KBM-7 (cell line): ENCODE data around the gene HUNK.
"Not testable (repeated sequence)": the region's sequence is repeated elsewhere in the genome, so short reads cannot be mapped to it uniquely, and the experiment has no call there.

Source experiments
- DNase-seq: peaks from one replicate; pipeline ENCODE4 v3.0.0-alpha.2; 2015
- in situ Hi-C: fragments of 300-500 bp; cut with MboI; formaldehyde crosslinking; loops from 2 replicates; pipeline ENCODE4 v1.14.3; 2020; ENCODE audit warnings: low sequenced_read_pairs, low pct_unique_long_range_greater_than_20kb, mixed read lengths

The HUNK gene

GRCh38 chr21:31872452-31873274 is at the start of gene HUNK:
HUNK (plus strand) TSS chr21:31873020; CDS start chr21:31873675, 655 bp downstream.
- in situ Hi-C loops, result loop anchor here (25.0 kb wide), 1 partner anchor 390 kb away; no protein-coding TSS in a partner anchor
- DNase-seq, result peak; percentile 55

DNA sequence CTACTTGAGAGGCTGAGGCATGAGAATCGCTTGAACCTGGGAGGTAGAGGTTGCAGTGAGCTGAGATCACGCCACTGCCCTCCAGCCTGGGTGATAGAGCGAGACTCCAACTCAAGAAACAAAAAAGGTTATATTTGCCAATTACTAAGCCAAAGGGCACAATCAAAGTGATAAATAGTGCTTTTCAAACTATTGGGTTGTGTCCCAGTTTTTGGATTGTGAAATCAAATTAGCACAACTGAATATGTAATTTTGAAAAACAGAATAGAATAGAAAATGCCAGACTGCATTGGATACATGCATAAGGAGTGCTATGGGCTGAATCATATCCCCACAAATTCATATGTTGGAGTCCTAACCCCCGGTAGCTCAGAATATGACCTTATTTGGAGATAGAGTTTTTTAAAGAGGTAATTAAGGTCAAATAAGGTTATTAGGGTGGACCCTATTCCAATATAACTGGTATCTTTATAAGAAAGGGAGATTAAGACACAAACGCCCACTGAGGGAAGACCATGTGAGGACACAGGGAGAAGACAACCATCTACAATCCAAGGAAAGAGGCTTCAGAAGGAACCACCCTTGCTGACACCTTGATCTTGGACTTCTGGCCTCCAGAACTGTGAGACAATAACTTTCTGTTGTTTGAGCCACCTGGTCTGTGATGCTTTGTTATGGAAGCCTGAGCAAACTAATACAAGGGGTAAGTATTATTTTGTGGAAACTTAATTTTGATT is 42.9 kb upstream of the HUNK start:
- in situ Hi-C loops, result no loop called here
- no peak for DNase-seq

GRCh38 chr21:31830701-31831100 is 42.1 kb upstream of the HUNK start:
- no peak for DNase-seq
- in situ Hi-C loops, result no loop called here

DNA sequence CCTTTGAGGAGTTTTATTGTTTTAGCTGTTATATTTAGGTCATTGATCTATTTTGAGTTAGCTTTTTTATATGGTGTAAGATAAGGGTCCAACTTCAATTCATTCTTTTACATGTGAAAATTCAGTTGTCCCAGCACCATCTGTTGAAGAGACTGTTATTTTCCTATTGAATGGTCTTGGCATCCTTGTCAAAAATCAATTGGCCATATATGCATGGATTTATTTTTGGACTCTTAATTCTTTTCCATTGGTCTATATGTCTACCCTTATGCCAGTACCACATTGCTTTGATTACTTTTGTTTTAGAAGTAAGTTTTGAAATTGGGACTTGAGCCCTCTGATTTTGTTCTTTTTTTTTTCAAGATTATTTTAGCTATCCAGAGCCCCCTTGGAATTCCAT is 35.8 kb upstream of the HUNK start:
- in situ Hi-C loops, result no loop called here
- no peak for DNase-seq

GRCh38 chr21:31837618-31838390 is 35.0 kb upstream of the HUNK start:
- DNase-seq, result peak; percentile 1
- in situ Hi-C loops, result no loop called here

DNA sequence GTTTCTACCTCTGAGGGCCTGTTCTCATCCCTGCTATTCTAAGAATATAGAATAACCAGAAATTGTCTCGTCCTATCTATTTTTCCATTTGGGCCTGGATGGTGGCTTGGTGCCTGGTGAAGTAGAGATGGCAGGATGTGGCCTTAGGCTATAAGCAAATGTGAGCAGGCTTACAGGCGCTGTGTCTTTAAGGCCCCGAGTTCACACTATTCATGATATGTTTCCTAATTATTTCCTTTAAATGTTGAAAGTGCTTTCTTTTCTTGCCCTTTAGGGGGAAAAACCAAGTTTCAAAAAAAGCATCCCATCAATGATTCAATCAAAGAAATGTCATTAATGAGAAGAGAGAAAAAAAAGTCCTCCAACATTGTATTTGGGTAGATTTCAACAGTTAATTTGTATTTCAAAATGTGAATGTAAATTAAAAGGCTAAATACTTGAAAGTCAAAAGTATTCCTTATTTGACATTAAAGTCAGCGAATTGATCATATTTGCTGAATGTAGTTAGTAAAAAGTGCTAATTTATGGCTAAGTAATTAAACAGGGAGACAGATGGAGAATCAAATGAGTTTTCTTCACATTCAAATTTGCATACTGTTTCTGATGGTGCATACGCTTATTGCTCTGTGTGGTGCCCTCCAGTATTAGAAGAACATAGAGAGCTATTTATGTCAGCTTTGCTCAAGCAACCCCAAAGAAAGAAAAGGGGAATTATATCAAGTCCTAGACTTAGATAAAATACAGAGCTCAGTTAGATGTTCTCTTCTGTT is 34.0 kb upstream of the HUNK start:
- in situ Hi-C loops, result no loop called here
- no peak for DNase-seq

DNA sequence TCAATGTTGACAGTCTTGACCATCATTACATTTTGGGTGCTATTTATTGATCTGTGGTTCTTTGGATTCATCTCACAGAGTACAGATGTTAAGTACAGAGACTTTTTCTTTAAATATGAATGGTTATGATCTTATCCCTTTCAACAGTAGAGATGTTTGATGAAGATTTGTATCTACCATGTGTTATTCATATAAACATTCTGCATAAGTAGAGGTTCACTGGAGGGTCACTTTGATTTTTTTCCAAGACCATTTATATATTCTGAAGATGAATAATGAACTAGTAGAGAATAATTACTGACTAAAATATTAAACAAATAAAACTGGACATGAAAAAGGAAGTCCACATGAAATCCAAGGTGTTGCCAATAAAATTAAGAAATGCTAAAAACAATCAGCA is 28.6 kb upstream of the HUNK start:
- no peak for DNase-seq
- in situ Hi-C loops, result no loop called here

DNA sequence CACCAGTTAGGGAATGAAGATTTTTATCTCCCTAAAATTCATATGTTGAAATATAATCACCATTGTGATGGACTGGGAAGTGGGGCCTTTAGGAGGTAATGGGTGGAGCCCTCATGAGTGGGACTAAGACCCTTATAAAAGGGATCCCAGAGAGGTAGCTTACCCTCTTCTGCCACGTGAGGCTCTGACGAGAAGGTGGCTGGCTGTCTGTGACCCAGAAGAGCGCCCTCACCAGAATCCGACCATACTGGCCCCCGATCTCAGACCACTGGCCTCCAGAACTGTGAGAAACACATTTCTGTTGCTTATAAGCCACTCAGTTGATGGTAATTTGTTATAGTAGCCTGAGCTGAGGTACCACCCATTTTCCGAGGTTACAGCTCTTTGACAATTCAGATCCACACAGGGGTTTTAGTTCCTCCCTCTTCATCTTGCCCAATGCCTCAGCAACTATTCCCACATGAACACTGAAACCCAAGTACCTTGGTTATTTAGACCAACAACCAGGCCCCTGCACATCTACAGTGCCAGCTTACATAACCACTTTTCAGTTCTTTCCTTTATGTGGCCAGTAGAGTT is 27.6 kb upstream of the HUNK start:
- DNase-seq, result no peak
- in situ Hi-C loops, result no loop called here

- in situ Hi-C loops, result no loop called here
- DNase-seq, result no peak
Measured at GRCh38 chr21:31846690-31847089, 26.1 kb upstream of the HUNK start.

DNA sequence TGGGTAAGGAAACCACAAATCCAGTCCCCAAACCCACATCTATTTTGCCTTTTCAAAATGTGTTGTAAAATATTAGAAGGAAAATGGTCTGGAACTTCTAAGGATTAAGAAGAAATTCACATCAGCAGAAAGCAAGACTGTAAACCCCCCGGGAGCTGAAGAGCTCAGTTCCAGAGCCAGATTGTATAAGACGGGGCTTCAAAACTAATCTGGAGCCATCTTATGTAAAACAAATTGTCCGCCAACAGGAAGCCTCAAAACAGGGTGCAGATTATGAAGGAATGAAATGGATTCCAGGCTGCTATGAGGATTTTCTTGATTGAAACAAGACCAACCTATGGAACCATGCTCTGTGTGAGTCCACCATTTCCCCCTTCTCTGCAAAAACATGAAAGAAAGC is 25.1 kb upstream of the HUNK start:
- in situ Hi-C loops, result no loop called here
- no peak for DNase-seq

- no peak for DNase-seq
- in situ Hi-C loops, result no loop called here
Measured at GRCh38 chr21:31848326-31848985, 24.4 kb upstream of the HUNK start.

- in situ Hi-C loops, result loop anchor here (25.0 kb wide), 1 partner anchor 411 kb away; no protein-coding TSS in a partner anchor
- DNase-seq, result no peak
Measured at GRCh38 chr21:31850886-31851285, 21.9 kb upstream of the HUNK start.

GRCh38 chr21:31855180-31855579 is 17.6 kb upstream of the HUNK start:
- no peak for DNase-seq
- in situ Hi-C loops, result loop anchor here (25.0 kb wide), 1 partner anchor 407 kb away; no protein-coding TSS in a partner anchor

- in situ Hi-C loops, result loop anchor here (25.0 kb wide), 1 partner anchor 405 kb away; no protein-coding TSS in a partner anchor
- DNase-seq, result no peak
Measured at GRCh38 chr21:31857096-31857495, 15.7 kb upstream of the HUNK start.

GRCh38 chr21:31857631-31858030 is 15.2 kb upstream of the HUNK start:
- DNase-seq, result not testable (repeated sequence)
- in situ Hi-C loops, result loop anchor here (25.0 kb wide), 1 partner anchor 405 kb away; no protein-coding TSS in a partner anchor

- DNase-seq, result no peak
- in situ Hi-C loops, result loop anchor here (25.0 kb wide), 1 partner anchor 401 kb away; no protein-coding TSS in a partner anchor
Measured at GRCh38 chr21:31860851-31861250, 12.0 kb upstream of the HUNK start.

- no peak for DNase-seq
- in situ Hi-C loops, result loop anchor here (25.0 kb wide), 1 partner anchor 400 kb away; no protein-coding TSS in a partner anchor
Measured at GRCh38 chr21:31862078-31862477, 10.7 kb upstream of the HUNK start.
